Fibroblast of lung (primary cell): Measurements from ENCODE around the gene EGLN1. TPM values are rescaled to one million over a fixed set of nuclear protein-coding genes. Genes with fewer than 3 reads are reported as not detected.

ENCODE experiments used
- DNase-seq, 2 donors: peaks; one replicate each; pipeline versions ENCODE4 v3.0.0 to v3.0.0-alpha.2; 2010; ENCODE audit warnings: low read depth in 2 of 2
- H2AFZ ChIP-seq: 2 replicates; pipeline ENCODE4 v1.5.1; 2012; ENCODE audit warnings: low read length, control low read depth, inconsistent platforms
- H3K27ac ChIP-seq: 2 replicates; pipeline ENCODE4 v1.5.1; 2011; ENCODE audit warnings: low read length, control low read depth; ENCODE audit not compliant: insufficient read depth
- H3K27me3 ChIP-seq: 2 replicates; pipeline ENCODE4 v1.5.1; 2011; ENCODE audit warnings: mild to moderate bottlenecking, low read length; ENCODE audit not compliant: control insufficient read depth, insufficient read depth
- H3K36me3 ChIP-seq: 2 replicates; pipeline ENCODE4 v1.5.1; 2011; ENCODE audit warnings: low read length; ENCODE audit not compliant: control insufficient read depth, insufficient read depth
- H3K4me1 ChIP-seq: 2 replicates; pipeline ENCODE4 v1.5.1; 2011; ENCODE audit warnings: low read length; ENCODE audit not compliant: control insufficient read depth, insufficient read depth; ENCODE audit errors: extremely low read depth
- H3K4me2 ChIP-seq: 2 replicates; pipeline ENCODE4 v1.5.1; 2011; ENCODE audit warnings: low read length, control low read depth; ENCODE audit not compliant: insufficient read depth; ENCODE audit errors: extremely low read depth
- H3K4me3 ChIP-seq, 4 experiments: fragments of 200-600 bp in 1 of 4; sonication (generic) in 1 of 4; replicated peaks in 1 of 4; 2 replicates each; pipeline ENCODE4 v1.5.1; 2011 to 2016; ENCODE audit warnings: low read length in 4 of 4, low read depth in 3 of 4, mild to moderate bottlenecking in 3 of 4, control low read depth in 2 of 4, inconsistent platforms in 1 of 4, mixed read lengths in 1 of 4; ENCODE audit not compliant: insufficient read depth in 1 of 4; ENCODE audit errors: control extremely low read depth in 1 of 4
- H3K79me2 ChIP-seq: 2 replicates; pipeline ENCODE4 v1.5.1; 2012; ENCODE audit warnings: mild to moderate bottlenecking, low read length, inconsistent platforms; ENCODE audit not compliant: control insufficient read depth, insufficient read depth
- H3K9ac ChIP-seq: 2 replicates; pipeline ENCODE4 v1.5.1; 2011; ENCODE audit warnings: mild to moderate bottlenecking, low read length, control low read depth; ENCODE audit not compliant: insufficient read depth
- H3K9me3 ChIP-seq: 2 replicates; pipeline ENCODE4 v1.5.1; 2012; ENCODE audit warnings: low read depth, low read length; ENCODE audit not compliant: control insufficient read depth, insufficient read depth
- H4K20me1 ChIP-seq: 2 replicates; pipeline ENCODE4 v1.5.1; 2011; ENCODE audit warnings: low read length; ENCODE audit not compliant: control insufficient read depth, insufficient read depth; ENCODE audit errors: extremely low read depth
- CTCF ChIP-seq, 2 donors: IDR thresholded peaks in 1 of 2; conservative IDR thresholded peaks in 1 of 2; 1 replicate in 1 of 2; 2 replicates in 1 of 2; pipeline ENCODE4 v1.5.1; 2011 to 2012; ENCODE audit warnings: low read length in 2 of 2, control low read depth in 1 of 2, inconsistent platforms in 1 of 2, low read depth in 1 of 2, mild to moderate bottlenecking in 1 of 2
- EZH2 ChIP-seq: IDR thresholded peaks from 2 replicates; pipeline ENCODE4 v1.5.1; 2012; ENCODE audit warnings: low read length, control low read depth, mild to moderate bottlenecking; ENCODE audit errors: missing control alignments
- polyA plus RNA-seq, 2 donors: library from polyadenylated mRNA; depleted of rRNA in 1 of 2; stranded (reverse) in 1 of 2; unstranded in 1 of 2; fragments of >200 nt; gene quantifications; 2 replicates each; pipeline ENCODE4 v1.2.1, GENCODE V29; 2011 to 2012; ENCODE audit warnings: missing spikeins in 1 of 2
- total RNA-seq: library from RNA; depleted of rRNA; stranded (reverse); fragments of >200 nt; gene quantifications from 2 replicates; pipeline ENCODE4 v1.2.1, GENCODE V29; 2014

Gene EGLN1
- total and polyA plus RNA-seq, 2 donors (not counting 1 experiment from before 2014, with no cell fraction given): 49.3 to 50.9 TPM

GRCh38 chr1:231392389-231393131 lies 29.5 kb downstream of the EGLN1 start:
- no peak overlapping the region for H3K27ac ChIP-seq
- H3K4me1 ChIP-seq: peaks cover 6% of the 10 kb centered on the region
- H3K9me3 ChIP-seq: no peaks in the 10 kb centered on the region
- H3K36me3 ChIP-seq: no peaks in the 10 kb centered on the region
- no peaks in the 10 kb centered on the region for H3K27me3 ChIP-seq
- no peak for DNase-seq
- no peak overlapping the region for H3K4me3 ChIP-seq
- no peak for TF ChIP-seq EZH2
- TF ChIP-seq CTCF (conservative IDR thresholded peaks at IDR 0.05 in 1 of 2, IDR thresholded peaks at IDR 0.05 in 1 of 2; ENCODE audit: low read depth in 1 of 2, low read length in 2 of 2): no peak
- H3K9ac ChIP-seq: no peak overlapping the region
- no peak overlapping the region for H2AFZ ChIP-seq
- H3K79me2 ChIP-seq: peaks cover 45% of the 10 kb centered on the region
- peaks cover 1% of the 10 kb centered on the region for H4K20me1 ChIP-seq
- no peak overlapping the region for H3K4me2 ChIP-seq

GRCh38 chr1:231390071-231390470 lies 32.0 kb downstream of the EGLN1 start:
- Histone ChIP-seq H3K4me3 (no peak overlapping the region), H3K36me3 (no peaks in the 10 kb centered on the region), H3K79me2 (peaks cover 44% of the 10 kb centered on the region), H3K9ac (no peak overlapping the region), H2AFZ (no peak overlapping the region), H4K20me1 (peaks cover 1% of the 10 kb centered on the region), H3K9me3 (no peaks in the 10 kb centered on the region), H3K4me1 (peaks cover 4% of the 10 kb centered on the region), H3K27me3 (no peaks in the 10 kb centered on the region), H3K4me2 (no peak overlapping the region), H3K27ac (no peak overlapping the region)
- DNase-seq: peak; percentile 20 to 88
- TF ChIP-seq CTCF (conservative IDR thresholded peaks at IDR 0.05 in 1 of 2, IDR thresholded peaks at IDR 0.05 in 1 of 2; ENCODE audit: low read depth in 1 of 2, low read length in 2 of 2) (no peak), EZH2 (no peak)

GRCh38 chr1:231387770-231388669 lies 34.1 kb downstream of the EGLN1 start:
- Histone ChIP-seq H3K27me3 (no peaks in the 10 kb centered on the region), H2AFZ (no peak overlapping the region), H3K4me1 (peaks cover 4% of the 10 kb centered on the region), H3K27ac (no peak overlapping the region), H3K36me3 (no peaks in the 10 kb centered on the region), H3K9me3 (no peaks in the 10 kb centered on the region), H3K4me3 (no peak overlapping the region), H3K79me2 (peaks cover 44% of the 10 kb centered on the region), H4K20me1 (peaks cover 1% of the 10 kb centered on the region), H3K9ac (no peak overlapping the region), H3K4me2 (no peak overlapping the region)
- TF ChIP-seq EZH2 (no peak), CTCF (conservative IDR thresholded peaks at IDR 0.05 in 1 of 2, IDR thresholded peaks at IDR 0.05 in 1 of 2; ENCODE audit: low read depth in 1 of 2, low read length in 2 of 2) (no peak)
- DNase-seq: peak; percentile 24 to 63
